OCI-LY1 (cell line): ENCODE measurements around the gene CELSR2.

Experiments used
- H2AFZ ChIP-seq: fragments of 200-600 bp; sonication (generic), shearing (Covaris generic); 2 replicates; pipeline ENCODE4 v1.6.0; 2014; ENCODE audit warnings: antibody characterized with exemption, mild to moderate bottlenecking, low read length
- H3F3A ChIP-seq: fragments of 200-600 bp; sonication (generic), shearing (Covaris generic); 2 replicates; pipeline ENCODE4 v1.6.0; 2014; ENCODE audit warnings: mild to moderate bottlenecking, antibody characterized with exemption, low read length, moderate library complexity; ENCODE audit not compliant: insufficient read depth
- H3K27ac ChIP-seq: fragments of 200-600 bp; sonication (generic); 2 replicates; pipeline ENCODE4 v1.5.1; 2014; ENCODE audit warnings: low read length, mixed run types, mild to moderate bottlenecking, low read depth; ENCODE audit not compliant: poor library complexity, severe bottlenecking
- H3K27me3 ChIP-seq: fragments of 200-600 bp; sonication (generic); 2 replicates; pipeline ENCODE4 v1.6.0; 2014; ENCODE audit warnings: antibody characterized with exemption, mild to moderate bottlenecking, low read length, moderate library complexity; ENCODE audit not compliant: insufficient read depth
- H3K36me3 ChIP-seq: fragments of 200-600 bp; sonication (generic); 2 replicates; pipeline ENCODE4 v1.6.1; 2014; ENCODE audit warnings: mild to moderate bottlenecking, antibody characterized with exemption, low read length, moderate library complexity, mixed read lengths; ENCODE audit not compliant: insufficient read depth
- H3K4me1 ChIP-seq: fragments of 200-600 bp; sonication (generic); 2 replicates; pipeline ENCODE4 v1.5.1; 2014; ENCODE audit warnings: mild to moderate bottlenecking, low read length, moderate library complexity; ENCODE audit not compliant: insufficient read depth, severe bottlenecking
- H3K4me2 ChIP-seq: fragments of 200-600 bp; sonication (generic), shearing (Covaris generic); 2 replicates; pipeline ENCODE4 v1.6.1; 2014; ENCODE audit warnings: low read length
- H3K4me3 ChIP-seq: fragments of 200-600 bp; sonication (generic); 2 replicates; pipeline ENCODE4 v1.5.1; 2014; ENCODE audit warnings: low read length, low read depth, mild to moderate bottlenecking, mixed read lengths; ENCODE audit not compliant: poor library complexity, severe bottlenecking
- H3K79me2 ChIP-seq: fragments of 200-600 bp; shearing (Covaris generic); 2 replicates; pipeline ENCODE4 v1.6.1; 2016; ENCODE audit warnings: mixed run types, low read length, mixed read lengths; ENCODE audit not compliant: insufficient read depth
- H3K9ac ChIP-seq: fragments of 200-600 bp; sonication (generic), shearing (Covaris generic); 2 replicates; pipeline ENCODE4 v1.6.1; 2014; ENCODE audit warnings: mild to moderate bottlenecking, low read length, mixed read lengths
- H3K9me2 ChIP-seq: fragments of 200-600 bp; sonication (generic), shearing (Covaris generic); 2 replicates; pipeline ENCODE4 v1.6.1; 2014; ENCODE audit warnings: low read depth, mild to moderate bottlenecking, low read length, mixed read lengths
- H3K9me3 ChIP-seq: fragments of 200-600 bp; shearing (Covaris generic); 2 replicates; pipeline ENCODE4 v1.6.1; 2014; ENCODE audit warnings: low read length, mixed read lengths
- H4K20me1 ChIP-seq: fragments of 200-600 bp; sonication (generic), shearing (Covaris generic); 2 replicates; pipeline ENCODE4 v1.6.0; 2016; ENCODE audit warnings: mild to moderate bottlenecking, low read length; ENCODE audit not compliant: insufficient read depth
- CTCF ChIP-seq: fragments of 200-600 bp; sonication (generic), shearing (Covaris generic); IDR thresholded peaks from 2 replicates; pipeline ENCODE4 v1.5.1; 2017; ENCODE audit warnings: mild to moderate bottlenecking, antibody characterized with exemption, low read length, moderate library complexity, mixed read lengths
- EZH2 ChIP-seq: fragments of 200-600 bp; sonication (generic), shearing (Covaris generic); IDR thresholded peaks from 2 replicates; pipeline ENCODE4 v1.8.0; 2017; ENCODE audit warnings: borderline replicate concordance, mixed run types, mild to moderate bottlenecking, antibody characterized with exemption, low read length, moderate library complexity, mixed read lengths

CELSR2 gene

GRCh38 chr1:109270623-109271317 is 21.4 kb downstream of the CELSR2 start:
- no peaks in the 10 kb centered on the region for H3K4me1 ChIP-seq
- no peaks in the 10 kb centered on the region for H4K20me1 ChIP-seq
- no peak overlapping the region for H2AFZ ChIP-seq
- H3K4me3 ChIP-seq, result no peak overlapping the region
- no peak for TF ChIP-seq CTCF
- peaks cover 10% of the 10 kb centered on the region; the same call in 1 of the 2 replicates for H3K27me3 ChIP-seq
- H3F3A ChIP-seq, result no peaks in the 10 kb centered on the region
- H3K27ac ChIP-seq, result no peak overlapping the region
- no peaks in the 10 kb centered on the region for H3K79me2 ChIP-seq
- H3K9ac ChIP-seq, result no peak overlapping the region
- H3K9me2 ChIP-seq, result no peaks in the 10 kb centered on the region
- H3K36me3 ChIP-seq, result no peaks in the 10 kb centered on the region; the same call in 1 of the 2 replicates
- H3K9me3 ChIP-seq, result no peaks in the 10 kb centered on the region
- H3K4me2 ChIP-seq, result no peak overlapping the region

- Histone ChIP-seq H3K9me2 (no peaks in the 10 kb centered on the region), H3K79me2 (no peaks in the 10 kb centered on the region), H3K4me1 (no peaks in the 10 kb centered on the region), H2AFZ (no peak overlapping the region), H3K9ac (no peak overlapping the region), H3K36me3 (no peaks in the 10 kb centered on the region; the same call in 1 of the 2 replicates), H3K27ac (no peak overlapping the region), H3K27me3 (peaks cover 10% of the 10 kb centered on the region; the same call in 1 of the 2 replicates), H4K20me1 (no peaks in the 10 kb centered on the region), H3K4me3 (no peak overlapping the region), H3K9me3 (no peaks in the 10 kb centered on the region), H3K4me2 (no peak overlapping the region), H3F3A (no peaks in the 10 kb centered on the region)
- no peak for TF ChIP-seq CTCF
- no peak for TF ChIP-seq EZH2
Observed at GRCh38 chr1:109271458-109271857, 22.1 kb downstream of the CELSR2 start.

GRCh38 chr1:109272021-109272799 is 22.9 kb downstream of the CELSR2 start:
- no peaks in the 10 kb centered on the region for H3F3A ChIP-seq
- H4K20me1 ChIP-seq, result no peaks in the 10 kb centered on the region
- H3K4me1 ChIP-seq, result no peaks in the 10 kb centered on the region
- no peak overlapping the region for H3K9ac ChIP-seq
- no peak overlapping the region for H3K4me2 ChIP-seq
- no peaks in the 10 kb centered on the region for H3K79me2 ChIP-seq
- H3K27me3 ChIP-seq, result peaks cover 10% of the 10 kb centered on the region; the same call in 1 of the 2 replicates
- no peaks in the 10 kb centered on the region for H3K9me3 ChIP-seq
- H3K36me3 ChIP-seq, result no peaks in the 10 kb centered on the region; the same call in 1 of the 2 replicates
- no peak overlapping the region for H3K27ac ChIP-seq
- H3K4me3 ChIP-seq, result no peak overlapping the region
- no peaks in the 10 kb centered on the region for H3K9me2 ChIP-seq
- no peak for TF ChIP-seq CTCF
- TF ChIP-seq EZH2, result no peak
- H2AFZ ChIP-seq, result no peak overlapping the region
